ENCODE results near the gene PCNX2. TPM values are rescaled to one million over a fixed set of nuclear protein-coding genes. Genes with fewer than 3 reads are reported as not detected.

Gene PCNX2
- total and polyA plus RNA-seq, 2 experiments from 2014 or later = 5.0 to 13.7 TPM

- no peaks in the 10 kb centered on the region for H3K79me2 ChIP-seq (ENCODE audit: insufficient read depth)
- no peaks in the 10 kb centered on the region for H3K9me3 ChIP-seq (ENCODE audit: low read depth)
- H3K36me3 ChIP-seq (ENCODE audit: low read depth) = 0 out of 2 replicates have a peak, but pooled peaks cover 9% of the 10 kb centered on the region
- H3K9me2 ChIP-seq (ENCODE audit: insufficient read depth) = no peaks in the 10 kb centered on the region
- no peak overlapping the region for H3K27ac ChIP-seq
- H3K4me1 ChIP-seq (ENCODE audit: insufficient read depth) = no peaks in the 10 kb centered on the region
- no peaks in the 10 kb centered on the region for H4K20me1 ChIP-seq (ENCODE audit: insufficient read depth)
- H2AFZ ChIP-seq = no peak overlapping the region
- no peaks in the 10 kb centered on the region for H3K27me3 ChIP-seq (replicated peaks; ENCODE audit: insufficient read depth)
- no peak overlapping the region for H3K4me2 ChIP-seq (ENCODE audit: unreplicated experiment)
- H3K4me3 ChIP-seq = no peak overlapping the region
- H3K9ac ChIP-seq = no peak overlapping the region
- H3F3A ChIP-seq (ENCODE audit: insufficient read depth) = no peaks in the 10 kb centered on the region
- DNase-seq = no peak
- in situ Hi-C loops (cut with MboI) = no loop called here
- no peak for TF ChIP-seq EZH2phosphoT487 (IDR thresholded peaks at IDR 0.05; ENCODE audit: insufficient read depth, low read depth)
- TF ChIP-seq EZH2 (IDR thresholded peaks at IDR 0.05; ENCODE audit: insufficient read depth, poor library complexity, severe bottlenecking) = no peak
Measured at GRCh38 chr1:233158322-233158721, 137.2 kb downstream of the PCNX2 start.

DNA sequence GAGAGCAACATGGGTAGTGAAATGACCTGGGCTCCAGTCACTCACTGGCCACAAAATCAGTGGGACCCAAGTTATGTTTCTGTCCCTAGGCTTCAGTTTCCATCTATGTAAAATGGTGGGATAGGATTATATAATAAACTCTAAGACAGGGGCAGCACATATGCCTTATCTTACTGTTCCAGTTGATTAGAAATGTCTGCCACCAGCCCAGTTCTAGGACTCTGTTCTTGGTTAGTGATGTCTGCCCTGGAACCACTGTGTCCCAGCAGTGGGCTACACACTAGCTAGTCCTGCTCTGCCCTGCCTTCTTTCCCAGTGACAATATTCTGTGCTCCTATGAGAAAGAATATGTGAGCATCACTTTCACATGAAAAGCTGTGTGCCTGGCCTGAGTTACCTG lies 138.3 kb downstream of the PCNX2 start:
- H3K4me2 ChIP-seq (ENCODE audit: unreplicated experiment) = no peak overlapping the region
- no peaks in the 10 kb centered on the region for H3F3A ChIP-seq (ENCODE audit: insufficient read depth)
- H3K27ac ChIP-seq = no peak overlapping the region
- no peak for DNase-seq
- H3K79me2 ChIP-seq (ENCODE audit: insufficient read depth) = no peaks in the 10 kb centered on the region
- no peak overlapping the region for H2AFZ ChIP-seq
- no peaks in the 10 kb centered on the region for H3K4me1 ChIP-seq (ENCODE audit: insufficient read depth)
- no peak overlapping the region for H3K4me3 ChIP-seq
- H3K36me3 ChIP-seq (ENCODE audit: low read depth) = 0 out of 2 replicates have a peak, but pooled peaks cover 9% of the 10 kb centered on the region
- no peak for TF ChIP-seq EZH2phosphoT487 (IDR thresholded peaks at IDR 0.05; ENCODE audit: insufficient read depth, low read depth)
- TF ChIP-seq EZH2 (IDR thresholded peaks at IDR 0.05; ENCODE audit: insufficient read depth, poor library complexity, severe bottlenecking) = no peak
- H3K27me3 ChIP-seq (replicated peaks; ENCODE audit: insufficient read depth) = no peaks in the 10 kb centered on the region
- in situ Hi-C loops (cut with MboI) = no loop called here
- no peaks in the 10 kb centered on the region for H3K9me3 ChIP-seq (ENCODE audit: low read depth)
- H4K20me1 ChIP-seq (ENCODE audit: insufficient read depth) = no peaks in the 10 kb centered on the region
- H3K9ac ChIP-seq = no peak overlapping the region
- H3K9me2 ChIP-seq (ENCODE audit: insufficient read depth) = no peaks in the 10 kb centered on the region

DNA sequence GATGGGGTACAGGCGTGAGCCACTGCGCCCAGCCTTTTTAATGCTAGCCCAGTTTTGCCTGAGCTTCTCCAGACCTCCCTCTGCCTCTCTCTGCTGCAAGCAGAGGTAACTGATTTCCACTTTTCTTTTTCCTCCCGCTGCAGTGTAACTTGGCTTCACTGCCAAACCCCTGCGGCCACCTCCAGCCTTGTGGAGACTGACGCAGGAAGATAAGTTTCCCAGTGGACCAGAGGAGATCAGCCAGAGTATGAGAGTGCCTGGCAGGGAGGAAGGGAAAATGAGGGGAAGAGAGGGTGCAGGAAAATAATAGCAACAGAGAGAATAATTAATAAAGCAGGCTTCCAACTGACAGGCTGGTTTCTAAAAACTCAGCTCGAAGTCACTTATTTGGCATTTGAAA lies 143.7 kb downstream of the PCNX2 start:
- H3K4me2 ChIP-seq (ENCODE audit: unreplicated experiment) = no peak overlapping the region
- in situ Hi-C loops (cut with MboI) = no loop called here
- H3K79me2 ChIP-seq (ENCODE audit: insufficient read depth) = no peaks in the 10 kb centered on the region
- no peak for DNase-seq
- H2AFZ ChIP-seq = no peak overlapping the region
- 91 to 92% methylated on average over 6 of the region's 6 CpGs for WGBS, 2 experiments (ENCODE audit: low coverage in 1 of 2, low lambda C conversion rate in 2 of 2, missing lambda C conversion rate in 2 of 2)
- no peak overlapping the region for H3K9ac ChIP-seq
- no peaks in the 10 kb centered on the region for H3F3A ChIP-seq (ENCODE audit: insufficient read depth)
- no peaks in the 10 kb centered on the region for H3K27me3 ChIP-seq (replicated peaks; ENCODE audit: insufficient read depth)
- H3K9me2 ChIP-seq (ENCODE audit: insufficient read depth) = no peaks in the 10 kb centered on the region
- no peaks in the 10 kb centered on the region for H3K9me3 ChIP-seq (ENCODE audit: low read depth)
- TF ChIP-seq EZH2 (IDR thresholded peaks at IDR 0.05; ENCODE audit: insufficient read depth, poor library complexity, severe bottlenecking) (no peak), EZH2phosphoT487 (IDR thresholded peaks at IDR 0.05; ENCODE audit: insufficient read depth, low read depth) (no peak)
- no peak overlapping the region for H3K4me3 ChIP-seq
- no peaks in the 10 kb centered on the region for H4K20me1 ChIP-seq (ENCODE audit: insufficient read depth)
- no peak overlapping the region for H3K27ac ChIP-seq
- H3K4me1 ChIP-seq (ENCODE audit: insufficient read depth) = no peaks in the 10 kb centered on the region
- 0 out of 2 replicates have a peak, but pooled peaks cover 4% of the 10 kb centered on the region for H3K36me3 ChIP-seq (ENCODE audit: low read depth)

DNA sequence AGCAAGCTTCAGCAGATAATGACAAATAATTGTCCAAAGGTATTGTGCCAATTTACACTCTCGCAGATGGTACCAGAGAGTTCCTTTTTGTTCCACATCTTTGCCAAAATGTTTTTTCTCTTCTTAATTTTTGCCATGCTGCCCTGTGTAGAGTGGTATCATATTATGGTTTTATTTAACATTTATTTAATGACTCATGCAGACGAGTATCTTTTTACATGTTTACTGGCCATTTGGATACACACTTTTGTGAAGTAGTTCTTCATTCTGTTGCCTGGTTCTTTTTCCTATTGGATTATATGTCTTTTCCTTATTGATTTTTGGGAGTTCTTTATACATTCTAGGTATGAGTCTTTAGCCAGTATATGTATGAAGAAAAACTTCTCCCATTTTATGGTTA lies 151.1 kb downstream of the PCNX2 start:
- Histone ChIP-seq H3K79me2 (ENCODE audit: insufficient read depth) (no peaks in the 10 kb centered on the region), H3K9me3 (ENCODE audit: low read depth) (no peaks in the 10 kb centered on the region), H3K9me2 (ENCODE audit: insufficient read depth) (no peaks in the 10 kb centered on the region), H3F3A (ENCODE audit: insufficient read depth) (no peaks in the 10 kb centered on the region), H3K4me1 (ENCODE audit: insufficient read depth) (no peaks in the 10 kb centered on the region), H3K27me3 (replicated peaks; ENCODE audit: insufficient read depth) (no peaks in the 10 kb centered on the region), H2AFZ (no peak overlapping the region), H3K4me3 (no peak overlapping the region), H3K9ac (no peak overlapping the region), H3K4me2 (ENCODE audit: unreplicated experiment) (no peak overlapping the region), H4K20me1 (ENCODE audit: insufficient read depth) (no peaks in the 10 kb centered on the region), H3K27ac (no peak overlapping the region), H3K36me3 (ENCODE audit: low read depth) (no peaks in the 10 kb centered on the region)
- WGBS, 2 experiments (ENCODE audit: low coverage in 1 of 2, low lambda C conversion rate in 2 of 2, missing lambda C conversion rate in 2 of 2) = 91 to 94% methylated on average over 2 of the region's 2 CpGs
- TF ChIP-seq EZH2 (IDR thresholded peaks at IDR 0.05; ENCODE audit: insufficient read depth, poor library complexity, severe bottlenecking) = no peak
- TF ChIP-seq EZH2phosphoT487 (IDR thresholded peaks at IDR 0.05; ENCODE audit: insufficient read depth, low read depth) = no peak
- no peak for DNase-seq
- in situ Hi-C loops (cut with MboI) = no loop called here

DNA sequence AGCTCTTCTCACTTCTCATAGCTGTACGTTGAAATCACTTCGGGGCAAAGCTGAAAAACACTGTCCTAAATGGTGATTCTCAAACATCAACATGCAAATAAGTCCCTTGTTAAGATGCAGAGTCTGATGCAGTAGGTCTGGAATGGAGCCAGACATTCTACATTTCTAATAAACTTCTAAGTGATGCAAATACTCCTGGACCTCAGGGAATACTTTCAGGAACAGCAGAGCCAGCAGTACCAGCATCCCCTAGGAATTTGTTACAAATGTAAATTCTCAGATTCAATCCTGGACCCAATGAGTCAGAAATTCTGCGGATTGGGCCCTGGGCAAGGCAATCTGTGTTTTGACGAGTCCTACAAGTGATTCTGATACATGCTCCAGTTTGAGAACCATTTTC lies 152.3 kb downstream of the PCNX2 start:
- in situ Hi-C loops (cut with MboI) = no loop called here

More for the DNA sequence above, 152.3 kb downstream of the PCNX2 start:
- no peak overlapping the region for H3K9ac ChIP-seq
- WGBS, 2 experiments (ENCODE audit: low coverage in 1 of 2, low lambda C conversion rate in 2 of 2, missing lambda C conversion rate in 2 of 2) = 95 to 98% methylated on average over 4 of the region's 4 CpGs
- H3F3A ChIP-seq (ENCODE audit: insufficient read depth) = no peaks in the 10 kb centered on the region
- no peak for DNase-seq
- H3K4me1 ChIP-seq (ENCODE audit: insufficient read depth) = no peaks in the 10 kb centered on the region
- H3K4me2 ChIP-seq (ENCODE audit: unreplicated experiment) = no peak overlapping the region
- no peaks in the 10 kb centered on the region for H3K9me3 ChIP-seq (ENCODE audit: low read depth)
- H4K20me1 ChIP-seq (ENCODE audit: insufficient read depth) = no peaks in the 10 kb centered on the region
- H3K27me3 ChIP-seq (replicated peaks; ENCODE audit: insufficient read depth) = no peaks in the 10 kb centered on the region
- no peaks in the 10 kb centered on the region for H3K9me2 ChIP-seq (ENCODE audit: insufficient read depth)
- H3K36me3 ChIP-seq (ENCODE audit: low read depth) = no peaks in the 10 kb centered on the region
- H3K27ac ChIP-seq = no peak overlapping the region
- no peak overlapping the region for H2AFZ ChIP-seq
- H3K4me3 ChIP-seq = no peak overlapping the region
- no peak for TF ChIP-seq EZH2phosphoT487 (IDR thresholded peaks at IDR 0.05; ENCODE audit: insufficient read depth, low read depth)
- TF ChIP-seq EZH2 (IDR thresholded peaks at IDR 0.05; ENCODE audit: insufficient read depth, poor library complexity, severe bottlenecking) = no peak
- H3K79me2 ChIP-seq (ENCODE audit: insufficient read depth) = no peaks in the 10 kb centered on the region

Measured in GM23248 (cell line).